GM12878 (cell line): ENCODE measurements around the gene PHF3.

Source experiments
- CBX5 ChIP-seq: sonication (generic); IDR thresholded peaks from 2 replicates; pipeline ENCODE4 v1.6.1; 2016; ENCODE audit warnings: low read depth, moderate library complexity, mild to moderate bottlenecking, inconsistent platforms
- CHD1 ChIP-seq: IDR thresholded peaks from 2 replicates; pipeline ENCODE4 v1.6.1; 2012; ENCODE audit warnings: low read depth, low read length, improper control_type of control experiment
- NR2C1 ChIP-seq: fragments of 450-650 bp; IDR thresholded peaks from 2 replicates; pipeline ENCODE4 v1.6.1; 2017; ENCODE audit warnings: antibody characterized with exemption, mild to moderate bottlenecking, moderate library complexity
- POLR2A ChIP-seq: IDR thresholded peaks from 2 replicates; pipeline ENCODE4 v1.6.1; 2011; ENCODE audit warnings: low read depth, mild to moderate bottlenecking, low read length
- POLR2AphosphoS2 ChIP-seq: IDR thresholded peaks from 2 replicates; pipeline ENCODE4 v1.6.1; 2011; ENCODE audit warnings: low read depth, mild to moderate bottlenecking, low read length, improper control_type of control experiment, moderate library complexity
- POLR2AphosphoS5 ChIP-seq: IDR thresholded peaks from 2 replicates; pipeline ENCODE4 v1.6.1; 2011; ENCODE audit warnings: mild to moderate bottlenecking, low read length, inconsistent platforms
- TARDBP ChIP-seq: IDR thresholded peaks from 2 replicates; pipeline ENCODE4 v1.6.1; 2016; ENCODE audit warnings: borderline replicate concordance
- ZZZ3 ChIP-seq: IDR thresholded peaks from 2 replicates; pipeline ENCODE4 v1.6.1; 2011; ENCODE audit warnings: low read depth; ENCODE audit not compliant: control insufficient read depth, insufficient read length
- TF ChIP-seq, protein P1 (sequence below): IDR thresholded peaks from 2 replicates; pipeline ENCODE4 v1.6.1; 2011; ENCODE audit warnings: mild to moderate bottlenecking, low read depth, low read length, moderate library complexity; ENCODE audit not compliant: insufficient replicate concordance

DNA sequence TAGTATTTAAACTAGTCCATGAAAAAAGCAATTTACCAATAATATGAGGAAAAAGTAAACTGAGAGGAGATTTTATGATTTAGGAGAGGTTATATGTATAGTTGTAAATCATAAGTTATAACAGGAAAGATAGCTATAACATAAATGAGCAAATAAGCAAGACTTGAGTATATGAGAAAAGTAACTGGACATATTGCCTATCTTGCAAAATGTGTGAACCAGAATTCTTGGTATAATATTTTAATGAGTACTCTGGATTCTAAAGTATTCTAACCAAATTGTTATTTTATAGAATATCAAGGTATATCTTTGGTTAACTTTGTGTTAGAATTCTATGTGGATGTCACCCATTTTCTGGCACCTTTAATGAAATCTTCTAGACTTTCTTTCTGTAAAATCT, 124.6 kb downstream of the PHF3 start:
- TF ChIP-seq ZZZ3 (no peak), NR2C1 (no peak), POLR2AphosphoS2 (no peak), POLR2AphosphoS5 (no peak), CHD1 (no peak), POLR2A (no peak), TARDBP (no peak), CBX5 (no peak)
- TF ChIP-seq, protein P1, sequence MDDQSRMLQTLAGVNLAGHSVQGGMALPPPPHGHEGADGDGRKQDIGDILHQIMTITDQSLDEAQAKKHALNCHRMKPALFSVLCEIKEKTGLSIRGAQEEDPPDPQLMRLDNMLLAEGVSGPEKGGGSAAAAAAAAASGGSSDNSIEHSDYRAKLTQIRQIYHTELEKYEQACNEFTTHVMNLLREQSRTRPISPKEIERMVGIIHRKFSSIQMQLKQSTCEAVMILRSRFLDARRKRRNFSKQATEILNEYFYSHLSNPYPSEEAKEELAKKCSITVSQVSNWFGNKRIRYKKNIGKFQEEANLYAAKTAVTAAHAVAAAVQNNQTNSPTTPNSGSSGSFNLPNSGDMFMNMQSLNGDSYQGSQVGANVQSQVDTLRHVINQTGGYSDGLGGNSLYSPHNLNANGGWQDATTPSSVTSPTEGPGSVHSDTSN = no peak
